Stomach smooth muscle (tissue), 2 donors: Measurements from ENCODE around the gene TNNI3.
A peak's percentile ranks its signal among the peaks of the same experiment; 100 is the strongest.
"Not testable (repeated sequence)": the region's sequence is repeated elsewhere in the genome, so short reads cannot be mapped to it uniquely, and the experiment has no call there.

Experiments
- H3K27ac ChIP-seq: one replicate; pipeline ENCODE4 v1.7.0; 2013; ENCODE audit warnings: mild to moderate bottlenecking, low read length, inconsistent platforms
- H3K27me3 ChIP-seq, 2 donors: one replicate each; pipeline ENCODE4 v1.7.0; 2013; ENCODE audit warnings: low read length in 2 of 2; ENCODE audit not compliant: insufficient read depth in 2 of 2, control insufficient read depth in 1 of 2
- H3K36me3 ChIP-seq, 2 donors: one replicate each; pipeline ENCODE4 v1.7.0; 2013; ENCODE audit warnings: low read length in 2 of 2; ENCODE audit not compliant: control insufficient read depth in 2 of 2, insufficient read depth in 2 of 2
- H3K4me1 ChIP-seq: one replicate; pipeline ENCODE4 v1.7.0; 2013; ENCODE audit warnings: low read length; ENCODE audit not compliant: control insufficient read depth, insufficient read depth
- H3K4me3 ChIP-seq, 2 donors: one replicate each; pipeline ENCODE4 v1.7.0; 2013; ENCODE audit warnings: low read length in 2 of 2
- H3K9ac ChIP-seq, 2 donors: one replicate each; pipeline ENCODE4 v1.7.0; 2013; ENCODE audit warnings: low read length in 2 of 2, mild to moderate bottlenecking in 1 of 2
- H3K9me3 ChIP-seq, 2 donors: one replicate each; pipeline ENCODE4 v1.7.0; 2013; ENCODE audit warnings: low read length in 2 of 2; ENCODE audit not compliant: control insufficient read depth in 2 of 2
- donor health status: healthy.
- donor health status: Pancreatic carcinoma.

Gene TNNI3

DNA sequence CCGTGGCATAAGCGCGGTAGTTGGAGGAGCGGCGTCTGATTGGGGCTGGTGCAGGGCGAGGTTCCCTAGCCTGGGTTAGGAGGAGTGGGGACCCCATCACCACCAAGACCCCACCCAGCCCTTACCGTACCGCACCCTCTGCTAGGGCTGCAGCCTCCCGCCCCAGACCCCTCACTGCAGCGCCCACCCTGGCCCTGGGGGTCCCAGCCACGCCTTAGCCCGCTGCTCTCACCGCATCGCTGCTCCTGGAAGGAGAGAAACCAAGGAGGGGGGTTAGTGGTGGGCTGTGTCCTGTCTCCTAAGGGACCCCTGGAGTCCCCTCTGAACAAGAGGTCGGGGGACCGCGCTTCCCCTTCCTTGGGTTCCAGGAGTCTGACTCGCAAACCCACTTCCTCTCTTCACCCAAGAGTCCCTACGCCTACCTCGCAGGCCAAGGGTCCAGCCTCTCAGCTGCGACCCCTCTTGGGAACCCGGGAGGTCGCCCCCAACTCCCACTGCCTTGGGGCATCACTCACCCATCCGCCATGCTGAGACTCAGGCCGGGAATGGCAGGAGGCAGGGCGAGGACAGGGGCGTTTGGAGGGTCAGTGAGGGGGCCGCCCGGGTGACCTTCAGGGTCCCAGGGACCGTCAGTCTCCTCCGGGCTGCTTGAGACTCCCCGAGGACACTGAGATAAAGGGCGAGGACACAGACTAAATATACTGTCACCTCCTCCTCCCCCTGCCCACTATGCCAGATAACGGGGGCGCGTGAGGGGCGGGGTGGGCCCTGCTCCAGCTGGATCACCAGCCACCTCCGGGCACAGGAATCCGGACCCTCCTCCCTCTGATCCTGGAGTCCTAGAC, at the start of gene TNNI3:
Gene TNNI3, minus strand, starts transcription at position 669 of the 845 bp plus-strand sequence. Its CDS starts 143 bp downstream, at position 526.
- H3K9me3 ChIP-seq: no peaks in the 10 kb centered on the region
- H3K27ac ChIP-seq: no peak within 1 kb of the TSS
- peaks cover 45 to 53% of the 10 kb centered on the region in 2 donors for H3K27me3 ChIP-seq
- no peak within 1 kb of the TSS for H3K4me3 ChIP-seq
- no peak within 1 kb of the TSS for H3K9ac ChIP-seq
- no peaks in the 10 kb centered on the region for H3K36me3 ChIP-seq
- peaks cover 7% of the 10 kb centered on the region for H3K4me1 ChIP-seq

DNA sequence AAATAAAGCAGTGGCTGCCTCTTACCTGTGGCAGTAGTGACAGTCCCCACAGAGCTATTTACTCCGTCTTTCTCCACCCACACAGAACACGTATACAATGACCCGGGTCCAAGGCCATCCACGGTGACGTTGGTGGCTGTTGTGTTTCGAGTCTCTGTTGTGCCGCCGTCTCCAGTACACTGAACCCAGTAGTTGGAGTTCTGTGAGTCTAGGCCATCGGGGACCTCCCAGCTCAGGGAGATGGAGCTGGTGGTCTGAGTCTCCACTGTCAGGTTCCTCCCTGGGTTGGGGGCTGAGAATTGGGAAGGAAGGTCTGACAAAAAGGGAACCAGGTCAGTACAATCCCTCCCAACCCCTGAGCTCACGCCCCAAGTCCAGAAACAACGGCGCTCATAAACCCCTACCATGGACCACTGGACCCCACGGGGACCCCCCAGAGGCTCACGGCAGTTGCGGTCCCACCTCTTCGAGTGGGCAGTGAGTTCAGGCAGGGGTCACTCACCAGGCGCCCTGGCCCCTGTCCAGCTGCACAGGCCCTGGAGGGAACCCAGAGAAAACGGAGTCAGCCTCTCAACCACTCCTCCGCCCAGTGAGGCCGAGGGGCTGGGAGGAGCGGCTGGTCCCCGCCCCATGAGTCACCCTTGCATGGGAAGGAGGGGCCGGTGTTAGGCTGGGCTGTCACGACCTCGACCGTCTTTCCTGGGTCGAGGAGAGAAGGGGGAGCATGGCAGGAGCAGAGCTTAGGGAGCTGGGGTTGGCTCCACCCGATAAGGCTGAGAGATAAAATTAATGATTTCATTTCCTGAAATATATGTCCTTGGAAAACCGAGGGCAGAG, 49.4 kb upstream of the TNNI3 start:
- H3K9ac ChIP-seq: no peak overlapping the region
- H3K36me3 ChIP-seq: no peaks in the 10 kb centered on the region
- peaks cover 6 to 9% of the 10 kb centered on the region in 2 donors for H3K27me3 ChIP-seq
- H3K4me3 ChIP-seq: peak overlapping the region; percentile 19 to 29
- H3K4me1 ChIP-seq: peaks cover 13% of the 10 kb centered on the region
- no peaks in the 10 kb centered on the region for H3K9me3 ChIP-seq
- no peak overlapping the region for H3K27ac ChIP-seq

DNA sequence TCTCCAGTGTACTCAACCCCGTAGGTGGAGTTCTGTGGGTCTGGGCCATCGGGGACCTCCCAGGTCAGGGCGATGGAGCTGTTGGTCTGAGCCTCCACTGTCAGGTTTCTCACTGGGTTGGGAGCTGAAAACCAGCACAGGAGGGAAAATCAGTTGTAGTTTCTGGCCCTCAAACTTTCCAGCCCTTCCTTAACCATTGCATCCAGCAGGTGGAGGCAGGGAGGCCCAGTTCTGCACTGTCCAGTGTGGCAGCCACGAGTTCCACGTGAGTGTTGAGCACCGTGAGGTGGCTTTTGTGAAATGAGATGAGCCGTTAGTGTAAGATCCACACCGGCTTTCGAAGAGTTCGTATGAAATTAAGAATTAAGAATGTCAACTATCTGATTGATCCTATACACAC, 44.7 kb upstream of the TNNI3 start:
- H3K9me3 ChIP-seq, H3K27ac ChIP-seq, H3K4me3 ChIP-seq, H3K9ac ChIP-seq, H3K36me3 ChIP-seq, H3K4me1 ChIP-seq: not testable (repeated sequence)
- H3K27me3 ChIP-seq: peaks cover 9 to 18% of the 10 kb centered on the region in 2 donors

- H3K9ac ChIP-seq: no peak overlapping the region
- H3K9me3 ChIP-seq: no peaks in the 10 kb centered on the region
- no peak overlapping the region for H3K4me3 ChIP-seq
- H3K27me3 ChIP-seq: peaks cover 3 to 12% of the 10 kb centered on the region in 2 donors
- no peak overlapping the region for H3K27ac ChIP-seq
- no peaks in the 10 kb centered on the region for H3K4me1 ChIP-seq
- no peaks in the 10 kb centered on the region for H3K36me3 ChIP-seq
Measured at GRCh38 chr19:55199620-55200204, 42.2 kb upstream of the TNNI3 start.

DNA sequence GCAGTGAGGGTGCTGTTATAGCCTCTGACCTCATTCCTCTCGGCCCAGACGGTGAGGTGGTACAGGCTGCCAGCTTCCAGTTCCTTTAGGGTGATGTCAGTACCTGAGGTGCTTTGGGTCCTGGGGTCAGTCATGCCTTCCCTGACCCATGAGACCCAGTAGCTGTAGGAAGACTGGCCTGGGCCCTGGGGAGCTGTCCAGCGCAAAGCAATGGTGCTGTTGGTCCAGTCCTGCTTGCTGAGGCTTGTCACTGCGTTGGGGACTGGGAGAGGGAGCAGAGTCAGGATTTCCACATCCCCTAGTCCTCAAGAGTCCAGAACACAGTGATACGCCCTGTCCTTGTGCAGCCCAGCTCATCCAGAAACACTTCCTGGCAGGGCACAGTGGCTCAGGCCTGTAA, 41.1 kb upstream of the TNNI3 start:
- H3K36me3 ChIP-seq: no peaks in the 10 kb centered on the region
- no peak overlapping the region for H3K4me3 ChIP-seq
- no peak overlapping the region for H3K9ac ChIP-seq
- H3K27ac ChIP-seq: no peak overlapping the region
- H3K4me1 ChIP-seq: no peaks in the 10 kb centered on the region
- H3K9me3 ChIP-seq: no peaks in the 10 kb centered on the region
- peaks cover 3 to 10% of the 10 kb centered on the region in 2 donors for H3K27me3 ChIP-seq

- no peak overlapping the region for H3K4me3 ChIP-seq
- H3K9me3 ChIP-seq: no peaks in the 10 kb centered on the region
- no peaks in the 10 kb centered on the region for H3K36me3 ChIP-seq
- H3K9ac ChIP-seq: no peak overlapping the region
- no peaks in the 10 kb centered on the region for H3K4me1 ChIP-seq
- H3K27ac ChIP-seq: no peak overlapping the region
- peaks cover 3 to 13% of the 10 kb centered on the region in 2 donors for H3K27me3 ChIP-seq
Measured at GRCh38 chr19:55197528-55197927, 40.0 kb upstream of the TNNI3 start.

GRCh38 chr19:55196803-55197202, 39.3 kb upstream of the TNNI3 start:
- no peak overlapping the region for H3K27ac ChIP-seq
- H3K36me3 ChIP-seq: no peaks in the 10 kb centered on the region
- no peak overlapping the region for H3K4me3 ChIP-seq
- H3K9ac ChIP-seq: no peak overlapping the region
- H3K4me1 ChIP-seq: no peaks in the 10 kb centered on the region
- H3K9me3 ChIP-seq: no peaks in the 10 kb centered on the region
- H3K27me3 ChIP-seq: peaks cover 3 to 11% of the 10 kb centered on the region in 2 donors

GRCh38 chr19:55193481-55193880, 35.9 kb upstream of the TNNI3 start:
- Histone ChIP-seq H3K27me3 (peaks cover 3% of the 10 kb centered on the region in 2 donors), H3K9ac (no peak overlapping the region)

GRCh38 chr19:55189403-55189835, 31.9 kb upstream of the TNNI3 start:
- Histone ChIP-seq H3K27me3 (peaks cover 9 to 14% of the 10 kb centered on the region in 2 donors), H3K9ac (no peak overlapping the region), H3K4me3 (no peak overlapping the region), H3K36me3 (no peaks in the 10 kb centered on the region), H3K4me1 (no peaks in the 10 kb centered on the region), H3K9me3 (no peaks in the 10 kb centered on the region), H3K27ac (no peak overlapping the region)

More at GRCh38 chr19:55193481-55193880, 35.9 kb upstream of the TNNI3 start:
- no peaks in the 10 kb centered on the region for H3K9me3 ChIP-seq
- no peak overlapping the region for H3K4me3 ChIP-seq
- no peaks in the 10 kb centered on the region for H3K36me3 ChIP-seq
- no peak overlapping the region for H3K27ac ChIP-seq
- H3K4me1 ChIP-seq: no peaks in the 10 kb centered on the region

- H3K27me3 ChIP-seq: peaks cover 9 to 16% of the 10 kb centered on the region in 2 donors
- no peak overlapping the region for H3K27ac ChIP-seq
- H3K4me1 ChIP-seq: no peaks in the 10 kb centered on the region
- no peak overlapping the region for H3K9ac ChIP-seq
- no peak overlapping the region for H3K4me3 ChIP-seq
- no peaks in the 10 kb centered on the region for H3K36me3 ChIP-seq
- H3K9me3 ChIP-seq: no peaks in the 10 kb centered on the region
Measured at GRCh38 chr19:55188625-55189024, 31.1 kb upstream of the TNNI3 start.
